ENCODE measurements around the gene ADCY2.

The ADCY2 gene

DNA sequence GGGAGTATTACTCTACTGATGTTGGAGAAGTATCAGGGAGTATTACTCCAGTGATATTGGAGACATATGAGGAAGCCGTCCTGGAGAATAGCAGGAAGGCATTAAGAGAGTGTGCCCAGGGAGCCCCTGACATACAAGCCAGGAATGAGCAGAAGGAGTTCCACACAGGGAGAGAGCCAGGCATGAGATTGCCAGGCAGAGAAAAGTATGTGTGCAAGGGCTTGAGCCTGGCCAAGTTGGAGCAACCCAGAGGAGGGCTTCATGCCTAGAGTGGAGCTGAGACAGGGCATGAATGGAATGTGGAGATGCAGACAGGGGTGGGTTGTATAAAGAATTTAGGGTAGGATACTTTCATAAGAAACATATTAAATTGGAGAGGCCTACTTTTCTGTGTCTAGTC lies 213.8 kb downstream of the ADCY2 start:
- DNase-seq, result no peak

DNA sequence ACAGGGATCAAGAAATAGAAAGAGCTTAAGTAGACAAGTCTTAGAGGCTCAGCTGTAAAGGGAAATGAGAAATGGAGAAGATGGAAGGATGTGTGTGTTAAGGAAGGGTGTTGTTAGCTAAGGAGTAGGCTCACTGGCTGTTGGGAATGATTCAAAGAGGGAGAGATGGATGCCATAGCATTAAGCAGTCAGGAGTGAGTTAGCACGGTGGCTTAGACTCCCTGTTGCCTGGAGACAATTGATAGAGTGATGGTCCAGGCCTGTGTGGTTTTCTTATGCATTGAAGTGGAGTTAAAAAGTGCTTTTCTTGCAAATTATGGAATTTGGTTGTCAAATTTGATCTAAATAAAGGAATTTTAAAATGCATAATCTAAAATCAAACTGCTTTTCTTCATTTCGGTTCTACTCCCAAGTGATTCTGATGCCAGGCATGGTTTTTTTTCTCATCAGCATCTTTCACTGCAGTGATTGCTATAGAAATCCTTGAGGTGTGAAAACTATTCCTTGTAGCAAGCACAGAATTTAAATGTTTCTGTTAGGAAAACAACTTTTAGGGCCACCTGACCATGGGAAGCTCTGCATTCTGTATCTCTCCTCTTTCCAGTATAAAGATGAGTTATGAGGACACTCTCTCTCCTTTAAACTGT lies 214.7 kb downstream of the ADCY2 start:
- no peak for DNase-seq

DNA sequence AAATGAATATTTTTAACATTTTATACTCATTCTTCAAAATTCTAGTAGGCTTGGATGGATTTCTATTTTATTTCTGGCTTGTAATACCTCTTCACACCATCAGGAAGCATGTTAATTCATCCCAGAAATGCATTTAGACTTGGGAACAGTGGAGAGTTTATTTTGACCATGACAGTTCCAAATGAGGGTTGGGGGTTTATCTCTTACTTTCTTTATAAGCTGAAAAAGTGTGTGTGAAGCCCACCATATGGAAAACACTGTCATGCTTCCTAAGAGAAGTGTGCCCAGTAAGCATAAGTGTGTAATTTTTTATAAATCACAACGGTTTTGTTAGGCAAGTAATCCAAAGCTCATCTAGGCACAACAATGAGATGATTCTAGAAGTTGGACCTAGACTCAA lies 215.6 kb downstream of the ADCY2 start:
- no peak for DNase-seq

DNA sequence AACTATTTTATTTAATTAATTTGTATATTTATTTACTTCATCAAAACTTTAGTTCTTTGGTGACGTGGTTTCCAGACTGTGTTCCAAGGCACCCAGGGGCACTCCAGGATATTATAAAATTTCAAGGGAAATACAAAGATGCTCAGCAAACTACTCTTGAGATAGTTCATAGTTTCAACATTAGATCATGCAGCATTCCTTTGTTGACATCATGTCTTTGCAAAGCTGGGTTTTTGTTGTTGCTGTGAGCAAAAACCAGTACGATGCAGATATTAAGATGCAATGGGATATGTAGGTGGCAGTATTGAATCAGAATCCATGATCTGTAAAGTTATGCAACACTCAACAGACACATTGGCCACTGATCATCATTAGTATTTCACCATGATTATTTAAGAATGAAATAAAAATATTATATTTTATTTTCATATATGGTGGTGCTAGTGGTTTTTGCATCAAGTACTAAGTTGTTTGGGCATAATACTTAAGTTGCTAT lies 219.7 kb downstream of the ADCY2 start:
- no peak for DNase-seq

DNA sequence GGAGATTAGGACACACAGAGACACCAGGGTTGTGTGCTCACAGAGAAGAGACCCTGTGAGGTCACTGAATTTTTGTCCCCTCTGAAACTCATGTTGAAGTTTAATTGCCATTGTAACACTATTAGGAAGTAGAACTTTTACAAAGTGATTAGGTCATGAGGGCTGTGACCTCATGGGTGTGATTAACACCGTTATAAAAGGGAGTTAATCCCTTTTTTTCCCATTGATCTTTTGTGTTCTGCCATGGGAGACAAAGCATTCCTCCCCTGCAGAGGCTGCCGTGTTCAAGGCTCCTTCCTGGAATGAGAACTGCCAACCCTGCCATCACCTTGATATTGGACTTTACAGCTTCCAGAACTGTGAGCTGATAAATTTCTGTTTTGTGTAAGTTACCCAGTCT lies 221.0 kb downstream of the ADCY2 start:
- DNase-seq, result no peak

DNA sequence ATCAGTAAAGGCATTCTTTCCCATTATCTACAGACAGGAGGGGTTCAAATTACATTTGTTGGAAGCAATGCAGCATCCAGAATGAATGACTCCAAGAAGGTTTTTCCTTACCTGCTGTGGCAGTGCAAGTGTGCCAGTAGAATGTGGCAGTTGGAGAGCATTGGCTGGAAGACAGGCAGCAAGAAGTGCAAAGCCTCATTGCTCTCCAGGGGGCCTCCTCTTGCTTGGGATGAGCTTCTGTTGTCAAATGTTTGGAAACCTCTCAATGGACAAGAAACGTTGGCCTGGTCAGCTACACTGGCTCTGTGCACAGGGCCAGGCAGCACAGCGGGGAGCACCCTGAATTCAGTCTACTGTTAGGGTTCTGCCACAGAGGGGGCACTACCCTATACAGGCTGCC lies 226.6 kb downstream of the ADCY2 start:
- DNase-seq, result no peak

DNA sequence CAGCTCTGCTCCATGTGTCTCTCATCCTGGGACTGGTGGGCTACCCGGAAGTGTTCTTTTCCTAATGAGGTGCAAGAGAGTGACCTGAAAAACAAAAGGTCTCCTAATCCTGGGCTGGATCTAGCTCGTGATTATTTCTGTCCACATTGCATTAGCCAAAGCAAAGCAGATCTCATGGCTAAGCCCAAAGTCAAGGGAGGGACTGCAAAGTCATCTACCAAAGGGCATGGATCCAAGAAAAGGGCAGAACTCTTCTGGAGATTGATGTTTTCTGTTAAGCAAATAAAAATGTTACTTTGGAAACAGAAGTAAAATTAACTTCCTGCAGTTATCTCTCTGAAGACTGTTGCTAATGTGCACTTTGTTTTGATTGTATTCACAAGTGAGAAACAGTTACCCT lies 229.8 kb downstream of the ADCY2 start:
- DNase-seq, result no peak

DNA sequence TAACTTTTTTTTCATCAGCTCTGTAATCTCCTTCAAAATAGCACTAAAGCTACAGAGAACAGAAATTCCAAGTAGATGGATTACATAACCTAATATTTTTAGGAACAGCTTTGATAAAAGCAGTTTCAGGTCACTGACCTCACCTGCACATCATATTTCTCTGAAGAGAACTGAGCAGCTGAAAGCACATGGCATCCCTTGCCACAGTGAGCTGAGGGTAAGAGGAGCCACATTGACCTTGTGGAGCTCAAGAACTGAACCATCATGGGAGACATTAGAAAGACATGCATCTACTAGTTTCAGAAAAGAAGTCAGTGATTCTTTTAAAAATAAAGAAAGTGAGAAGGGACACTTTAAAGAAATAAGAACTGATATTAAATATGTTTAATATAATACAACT lies 232.3 kb downstream of the ADCY2 start:
- DNase-seq, result no peak

DNA sequence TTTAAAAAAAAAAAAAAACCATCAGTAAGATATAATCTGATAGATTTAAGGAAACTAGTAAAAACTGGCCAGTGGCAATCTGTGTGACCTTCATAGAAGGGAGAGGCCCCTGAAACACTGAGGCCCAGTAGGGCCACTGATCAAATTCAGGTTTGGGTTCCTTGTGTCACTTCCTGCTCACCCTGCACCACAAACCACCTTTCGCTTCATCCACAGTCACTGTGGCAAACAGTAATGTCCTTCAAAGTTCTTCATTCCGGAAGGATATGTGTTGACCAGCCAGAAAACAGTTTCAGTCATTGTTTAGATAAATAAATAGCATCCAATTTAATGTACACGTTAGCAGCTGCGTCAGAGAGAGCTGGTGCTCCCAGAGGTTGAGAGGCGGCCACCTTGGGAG lies 232.9 kb downstream of the ADCY2 start:
- DNase-seq, result no peak

DNA sequence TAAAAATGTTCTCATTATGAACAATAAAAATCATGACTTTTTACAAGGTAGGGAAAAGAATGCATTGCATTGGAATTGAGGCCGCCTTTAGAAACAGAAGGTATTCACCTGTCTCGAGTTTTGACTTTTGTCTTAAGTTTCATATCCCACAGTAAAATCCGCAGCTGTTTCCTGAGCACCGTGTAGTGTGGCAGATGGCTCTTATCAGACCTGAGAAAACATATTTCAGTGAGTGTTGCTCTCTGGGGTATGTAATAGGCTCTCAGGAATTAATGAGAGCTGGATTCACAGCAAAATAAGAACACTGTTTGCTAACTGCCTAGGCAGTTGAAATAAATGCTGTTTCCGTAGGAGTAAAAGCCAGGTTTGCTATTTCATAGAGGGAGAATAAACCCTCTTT lies 233.6 kb downstream of the ADCY2 start:
- no peak for DNase-seq

DNA sequence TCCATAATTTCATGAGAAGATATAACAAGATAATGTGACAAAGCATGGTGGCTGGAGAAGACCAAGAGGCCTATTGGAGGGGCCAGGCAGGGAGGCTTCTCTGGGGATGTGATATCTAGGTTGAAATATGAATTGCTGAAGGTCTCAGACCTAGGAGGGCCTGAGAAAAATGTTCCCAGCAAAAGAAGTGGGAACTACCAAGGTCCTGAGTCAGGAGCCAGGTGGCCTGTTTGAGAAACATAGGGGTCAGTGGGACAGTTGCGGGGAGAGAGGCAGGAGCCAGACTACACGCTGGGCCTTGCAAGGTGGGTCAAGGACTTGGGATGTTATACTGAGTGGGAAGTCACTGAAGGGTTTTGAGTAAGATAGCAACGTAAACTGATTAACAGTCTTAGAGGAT lies 238.9 kb downstream of the ADCY2 start:
- no peak for DNase-seq

DNA sequence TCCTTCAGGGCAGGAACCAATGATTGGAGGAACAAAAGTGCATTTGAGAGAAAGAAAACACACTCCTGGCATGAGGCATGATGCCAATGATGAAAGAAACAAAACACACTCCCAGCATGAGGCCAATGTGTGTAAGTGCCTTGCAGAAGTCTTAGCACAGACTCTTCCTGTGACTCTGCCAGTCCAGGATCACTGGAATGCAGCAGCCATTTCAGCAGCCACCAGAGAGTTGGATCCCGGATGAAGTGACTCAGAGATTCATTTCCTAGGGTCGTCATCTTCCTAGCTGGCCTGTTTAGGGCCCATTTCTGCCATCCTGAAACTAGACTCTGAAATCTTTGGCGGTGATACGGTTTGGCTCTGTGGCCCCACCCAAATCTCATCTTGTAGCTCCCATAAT lies 242.5 kb downstream of the ADCY2 start:
- no peak for DNase-seq

DNA sequence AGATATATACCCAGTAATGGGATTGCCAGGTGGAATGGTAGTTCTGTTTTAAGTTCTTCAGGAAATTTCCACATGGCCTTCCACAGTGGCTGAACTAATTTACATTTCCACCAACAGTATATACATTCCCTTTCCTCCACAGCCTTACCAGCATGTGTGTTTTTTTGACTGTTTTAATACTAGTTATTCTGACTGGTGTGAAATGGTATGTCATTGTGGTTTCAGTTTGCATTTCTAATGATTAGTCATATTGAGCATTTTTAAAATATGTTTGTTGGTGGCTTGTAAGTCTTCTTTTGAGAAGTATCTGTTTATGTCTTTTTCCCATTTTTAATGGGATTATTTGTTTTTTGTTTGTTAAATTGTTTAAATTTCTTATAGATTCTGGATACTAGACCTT lies 246.1 kb downstream of the ADCY2 start:
- DNase-seq, result no peak

DNA sequence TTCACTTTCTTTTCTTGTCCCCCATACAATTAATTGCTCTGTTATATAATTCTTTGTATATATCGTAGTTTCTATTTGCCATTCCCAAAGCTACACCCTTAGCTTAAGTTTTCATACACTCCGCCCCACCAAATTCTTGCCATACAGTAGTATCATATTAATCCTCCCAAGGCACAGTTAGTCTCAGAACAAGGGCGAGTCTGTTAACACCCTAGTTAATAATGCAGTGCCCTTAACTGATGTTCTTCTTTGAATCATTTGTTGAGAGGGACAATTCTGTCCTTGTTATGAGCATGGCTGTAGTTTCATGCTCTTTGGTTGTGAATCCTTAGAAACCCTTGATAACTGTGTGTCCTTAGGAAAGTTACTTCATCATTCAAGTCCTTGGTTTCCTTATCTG lies 248.8 kb downstream of the ADCY2 start:
- DNase-seq, result no peak

DNA sequence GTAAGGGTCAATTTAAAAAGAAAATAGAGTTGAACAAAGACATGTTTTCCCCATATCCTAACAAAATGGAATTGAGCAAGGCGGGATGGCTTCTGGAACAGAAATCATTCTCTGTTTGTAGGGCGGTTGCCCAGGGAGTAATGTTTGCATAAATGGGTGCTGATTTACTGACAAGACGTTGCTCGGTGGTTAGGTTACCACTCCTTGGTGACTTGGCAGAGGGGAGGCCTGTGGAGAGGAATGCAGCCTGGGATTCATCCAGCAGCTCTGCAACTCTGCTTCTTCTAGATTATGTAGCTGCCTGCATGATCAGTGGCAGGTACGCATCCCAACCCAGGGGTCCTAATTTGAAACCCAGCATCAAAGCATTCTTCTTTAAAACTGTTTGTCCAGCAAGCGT lies 254.8 kb downstream of the ADCY2 start:
- DNase-seq, result no peak

DNA sequence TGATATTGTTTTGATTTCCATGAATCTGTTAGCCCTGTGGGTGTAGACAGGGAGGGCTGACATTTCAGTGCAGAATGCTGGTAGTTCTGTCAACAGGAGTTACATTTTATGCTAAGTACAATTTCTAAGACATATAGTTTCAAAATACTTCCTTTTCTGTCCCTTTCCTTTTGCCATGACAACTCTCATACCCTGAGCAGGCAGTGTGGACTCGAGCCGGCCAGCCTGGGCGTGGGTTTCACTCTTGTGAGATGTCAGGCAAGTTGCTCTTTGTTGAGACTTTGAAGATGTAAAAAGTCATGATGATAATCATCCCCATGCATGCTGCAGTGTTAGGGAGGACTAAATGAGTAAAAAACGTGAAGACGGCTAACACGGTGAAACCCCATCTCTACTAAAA lies 257.1 kb downstream of the ADCY2 start:
- DNase-seq, result no peak

DNA sequence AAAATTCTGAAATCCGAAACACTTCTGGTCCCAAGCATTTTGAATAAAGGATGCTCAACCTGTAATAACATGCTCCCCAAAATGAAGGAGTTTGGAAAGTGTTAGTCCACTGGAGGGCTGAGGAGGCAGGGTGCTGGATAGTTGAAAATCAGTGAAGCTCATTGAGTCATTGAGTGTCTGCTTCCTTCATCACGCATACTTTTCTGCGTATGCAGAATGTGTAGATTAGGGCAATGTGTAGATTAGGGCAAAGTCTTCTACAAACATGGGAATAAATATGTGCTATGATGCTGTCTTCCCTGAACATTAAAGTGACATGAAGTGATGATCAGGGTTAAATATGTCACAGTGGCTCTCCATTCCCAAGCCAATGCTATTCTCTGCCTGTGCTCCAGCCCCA lies 261.2 kb downstream of the ADCY2 start:
- DNase-seq, result no peak

DNA sequence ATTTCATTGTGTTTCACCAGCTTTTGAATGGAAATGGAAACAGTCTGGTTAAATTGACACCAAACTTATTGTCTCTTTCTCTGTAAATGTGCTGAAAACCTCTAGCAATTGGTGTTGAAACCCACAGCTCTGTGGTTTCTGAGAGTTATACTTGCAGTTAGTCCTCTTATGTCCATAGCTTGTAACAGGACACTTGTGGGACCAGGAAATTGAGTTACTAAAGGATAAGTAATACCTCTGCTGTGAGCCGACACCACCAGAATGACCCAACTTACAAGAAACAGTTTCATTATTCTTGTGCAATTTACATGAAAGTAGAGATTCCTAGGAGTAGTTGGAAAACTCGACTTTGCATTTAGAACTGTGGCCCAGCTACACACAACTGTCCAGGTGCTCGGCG lies 263.5 kb downstream of the ADCY2 start:
- no peak for DNase-seq

DNA sequence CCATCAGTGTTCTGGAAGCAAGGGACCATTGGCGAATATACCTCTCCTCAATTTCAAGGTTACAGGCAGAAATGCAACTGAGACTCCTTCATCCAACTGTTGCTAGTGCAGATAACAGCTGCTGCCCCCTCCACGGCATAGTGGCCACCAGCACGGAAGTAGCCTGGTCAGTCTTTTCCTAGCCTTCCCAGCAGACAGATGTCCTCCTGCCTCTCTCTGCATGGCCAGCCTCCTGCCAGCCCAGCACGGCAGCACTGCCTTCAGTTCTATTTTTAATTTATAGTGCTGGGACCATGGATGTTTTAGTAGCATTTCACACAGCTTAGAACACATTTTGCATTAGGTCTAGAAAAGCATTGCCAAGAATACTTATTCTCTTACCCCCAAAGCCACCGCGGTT lies 266.4 kb downstream of the ADCY2 start:
- no peak for DNase-seq

DNA sequence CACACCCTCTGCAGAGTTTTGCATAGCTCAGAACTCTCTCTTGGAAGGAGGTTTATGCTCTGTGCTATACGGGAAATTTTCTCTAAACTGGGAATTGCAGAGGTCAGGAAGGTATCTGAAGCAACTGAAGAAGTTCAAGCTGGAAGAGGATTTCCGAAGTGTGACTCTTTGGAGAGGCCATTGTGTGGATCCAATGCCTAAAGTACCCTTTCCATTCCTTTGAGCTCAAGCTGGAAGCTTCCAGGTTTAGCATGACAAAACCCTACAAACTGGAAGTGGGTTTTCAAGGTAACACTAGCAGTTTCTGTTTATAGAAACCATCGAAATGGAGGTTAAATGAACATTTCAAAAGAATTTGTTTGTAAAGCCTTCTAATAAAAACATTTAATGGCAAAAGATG lies 267.9 kb downstream of the ADCY2 start:
- no peak for DNase-seq

DNA sequence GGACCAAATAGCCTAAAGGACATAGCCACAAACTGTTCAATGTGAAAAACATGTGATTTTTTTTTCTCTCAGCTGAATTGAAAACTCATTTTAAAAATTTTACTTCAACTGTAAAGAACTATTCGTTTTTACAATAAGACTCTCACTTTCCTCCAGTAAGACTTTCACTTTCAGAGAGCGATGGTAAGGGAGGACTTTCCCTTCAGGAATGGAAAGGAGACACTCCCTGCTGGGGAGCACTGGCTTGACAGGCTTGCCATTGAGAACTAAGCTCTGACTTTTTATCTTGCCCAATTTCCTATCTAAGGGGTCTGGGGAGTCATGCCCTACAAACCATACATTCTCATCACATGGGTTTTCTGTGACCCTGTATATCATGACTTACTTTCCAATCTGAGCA lies 268.3 kb downstream of the ADCY2 start:
- no peak for DNase-seq

DNA sequence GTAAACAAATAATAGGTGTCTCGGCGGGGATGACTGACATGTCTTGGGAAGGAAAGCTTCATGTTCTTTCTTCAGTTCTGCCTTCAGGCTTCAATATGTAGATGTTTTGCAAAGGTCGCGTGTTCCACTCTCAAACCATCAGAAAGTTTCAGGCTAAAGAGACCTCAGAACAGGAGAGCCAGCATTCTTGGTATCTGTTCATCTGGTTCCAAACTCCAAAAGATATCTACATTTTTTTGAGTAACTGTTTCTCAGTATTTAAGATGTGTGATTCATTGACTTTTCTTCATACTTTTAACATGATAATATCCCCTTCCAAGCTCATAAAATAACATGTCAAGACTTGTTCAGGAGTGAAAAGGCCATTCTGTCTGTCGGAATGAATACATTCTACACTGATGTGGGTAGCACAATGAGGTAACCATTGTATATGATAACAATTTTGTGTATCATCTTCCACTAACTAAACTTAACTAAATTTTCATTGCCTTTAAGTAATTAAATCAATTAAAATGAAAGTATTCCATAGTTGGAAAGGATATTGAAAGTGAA lies 271.4 kb downstream of the ADCY2 start:
- no peak for DNase-seq

DNA sequence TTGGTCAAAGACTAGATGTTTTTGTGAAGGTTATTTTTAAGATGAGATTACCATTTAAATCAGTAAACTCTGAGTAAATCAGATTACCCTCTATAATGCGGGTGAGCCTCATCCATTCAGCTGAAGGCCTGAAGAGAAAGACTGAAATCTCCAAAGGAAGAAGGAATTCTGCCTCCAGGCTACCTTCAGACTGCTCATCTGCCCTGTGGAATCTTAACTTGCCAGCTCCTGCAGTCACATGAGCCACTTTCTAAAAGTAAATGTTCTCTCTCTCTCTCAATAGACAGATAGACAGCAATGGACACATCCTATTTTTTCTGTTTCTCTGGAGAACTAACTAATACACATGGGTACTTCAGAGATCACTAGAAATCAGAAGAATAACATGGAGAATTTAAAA lies 272.2 kb downstream of the ADCY2 start:
- DNase-seq, result no peak

DNA sequence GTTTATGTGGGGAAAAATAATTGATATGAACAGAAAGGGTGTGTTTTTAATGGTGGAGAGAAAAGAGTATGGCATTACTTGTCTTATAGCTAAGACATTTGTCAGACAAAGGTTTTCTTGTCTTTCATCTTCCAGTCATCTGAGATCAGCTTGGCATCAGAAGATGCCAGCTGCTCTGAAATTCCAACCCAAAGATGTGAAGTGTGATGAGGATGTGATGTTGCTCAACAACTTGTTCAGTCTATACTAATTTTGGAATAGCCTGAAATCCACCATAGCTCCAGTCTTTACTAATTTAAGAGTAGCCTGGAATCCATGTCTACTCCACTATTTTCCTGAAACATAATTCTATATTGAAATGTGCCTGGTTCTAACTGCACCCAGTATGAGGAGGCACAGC lies 272.7 kb downstream of the ADCY2 start:
- no peak for DNase-seq

DNA sequence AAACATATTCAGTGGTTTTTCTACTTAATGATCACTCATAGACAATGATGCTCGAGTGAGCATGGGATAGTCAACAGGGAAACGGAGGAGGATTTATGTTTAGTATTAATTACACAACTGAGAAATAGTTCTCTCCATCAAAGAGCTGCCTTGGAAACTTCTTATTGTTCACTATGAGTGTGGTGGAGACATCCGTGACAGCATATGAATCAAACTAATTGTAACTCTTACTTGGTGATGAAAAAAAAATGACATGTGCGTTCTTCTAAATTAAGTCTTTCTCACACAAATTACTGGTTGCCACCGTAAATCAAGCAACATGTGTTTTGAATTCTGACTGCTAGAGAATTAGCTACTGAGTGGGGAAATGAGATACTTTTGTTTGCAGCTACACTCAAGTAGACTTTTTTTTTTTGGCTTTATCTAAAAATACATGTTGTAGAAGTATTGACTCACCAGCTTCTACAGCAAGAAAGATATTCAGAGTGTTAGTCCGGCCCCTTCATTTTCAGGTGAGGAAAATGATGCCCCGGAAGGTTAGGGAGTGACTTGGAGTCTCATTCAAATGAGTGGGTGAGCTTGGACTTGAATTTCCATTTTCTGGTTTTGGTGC lies 275.5 kb downstream of the ADCY2 start:
- DNase-seq, result no peak
